ENCODE data around the gene SUN2. TPM values are rescaled to one million over a fixed set of nuclear protein-coding genes. Genes with fewer than 3 reads are reported as not detected.

The SUN2 gene
- total and polyA plus RNA-seq, 2 of the 8 experiments (the other 6 are each of a cell fraction or from before 2014, with no cell fraction given): 5.1 to 10.5 TPM

GRCh38 chr22:38773363-38773946 is 17.7 kb upstream of the SUN2 start (continued):
- TF ChIP-seq CEBPB (IDR thresholded peaks at IDR 0.05; ENCODE audit: low read depth, low read length) (no peak), EP300 (IDR thresholded peaks at IDR 0.05; ENCODE audit: borderline replicate concordance in 1 of 2, low read depth in 2 of 2, low read length in 2 of 2) (no peak), RNF2 (IDR thresholded peaks at IDR 0.05; ENCODE audit: borderline replicate concordance, low read depth, low read length, missing control alignments, poor library complexity, severe bottlenecking) (no peak), POLR2AphosphoS5 (IDR thresholded peaks at IDR 0.05; ENCODE audit: low read depth, low read length) (no peak), JUND (IDR thresholded peaks at IDR 0.05; ENCODE audit: low read length) (no peak), TCF12 (IDR thresholded peaks at IDR 0.05; ENCODE audit: low read depth, low read length) (no peak), GABPA (IDR thresholded peaks at IDR 0.05; ENCODE audit: borderline replicate concordance, insufficient read depth, low read length) (no peak), RFX5 (IDR thresholded peaks at IDR 0.05; ENCODE audit: borderline replicate concordance, low read depth, low read length) (no peak)
